ENCODE measurements around the gene GPR33.

GRCh38 chr14:31492759-31493498 is 5.1 kb upstream of the GPR33 start:
- TF ChIP-seq CTCF (IDR thresholded peaks at IDR 0.05) (no peak), POLR2A (IDR thresholded peaks at IDR 0.05) (no peak)
